GM20000 (cell line): ENCODE data around the gene SLC2A9.

Source experiments
- DNase-seq: peaks from one replicate; pipeline ENCODE4 v3.0.0; 2012; ENCODE audit warnings: low spot score
- TF ChIP-seq, protein P1 (sequence below): IDR thresholded peaks from 2 replicates; pipeline ENCODE4 v1.5.1; 2012; ENCODE audit warnings: mild to moderate bottlenecking, control low read depth; ENCODE audit errors: extremely low read depth, missing control alignments

SLC2A9 gene

GRCh38 chr4:9861561-9861960 is 159.7 kb downstream of the SLC2A9 start:
- no peak for DNase-seq
- TF ChIP-seq, protein P1, sequence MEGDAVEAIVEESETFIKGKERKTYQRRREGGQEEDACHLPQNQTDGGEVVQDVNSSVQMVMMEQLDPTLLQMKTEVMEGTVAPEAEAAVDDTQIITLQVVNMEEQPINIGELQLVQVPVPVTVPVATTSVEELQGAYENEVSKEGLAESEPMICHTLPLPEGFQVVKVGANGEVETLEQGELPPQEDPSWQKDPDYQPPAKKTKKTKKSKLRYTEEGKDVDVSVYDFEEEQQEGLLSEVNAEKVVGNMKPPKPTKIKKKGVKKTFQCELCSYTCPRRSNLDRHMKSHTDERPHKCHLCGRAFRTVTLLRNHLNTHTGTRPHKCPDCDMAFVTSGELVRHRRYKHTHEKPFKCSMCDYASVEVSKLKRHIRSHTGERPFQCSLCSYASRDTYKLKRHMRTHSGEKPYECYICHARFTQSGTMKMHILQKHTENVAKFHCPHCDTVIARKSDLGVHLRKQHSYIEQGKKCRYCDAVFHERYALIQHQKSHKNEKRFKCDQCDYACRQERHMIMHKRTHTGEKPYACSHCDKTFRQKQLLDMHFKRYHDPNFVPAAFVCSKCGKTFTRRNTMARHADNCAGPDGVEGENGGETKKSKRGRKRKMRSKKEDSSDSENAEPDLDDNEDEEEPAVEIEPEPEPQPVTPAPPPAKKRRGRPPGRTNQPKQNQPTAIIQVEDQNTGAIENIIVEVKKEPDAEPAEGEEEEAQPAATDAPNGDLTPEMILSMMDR = no peak

DNA sequence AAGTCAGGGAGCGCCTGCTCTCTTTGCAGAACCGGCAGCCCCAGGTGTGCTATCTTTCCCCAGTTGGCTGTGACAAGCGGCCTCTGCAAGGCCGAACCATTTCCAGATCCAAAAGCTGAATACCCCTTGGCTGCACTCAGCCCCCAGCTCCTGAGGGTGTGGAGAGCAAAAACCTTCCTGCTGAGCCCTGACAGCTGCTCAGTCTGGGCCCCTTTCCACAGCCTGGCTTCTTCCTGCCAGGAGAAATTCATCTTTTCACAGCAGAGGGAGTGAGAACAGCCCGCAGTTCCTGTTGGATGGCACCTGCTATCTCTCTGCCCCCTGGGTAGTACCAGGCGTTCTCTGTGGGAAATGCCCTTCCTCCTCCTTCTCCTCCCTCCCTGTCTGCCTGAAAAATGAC is 161.5 kb downstream of the SLC2A9 start:
- DNase-seq = no peak
- TF ChIP-seq, protein P1 = no peak

DNA sequence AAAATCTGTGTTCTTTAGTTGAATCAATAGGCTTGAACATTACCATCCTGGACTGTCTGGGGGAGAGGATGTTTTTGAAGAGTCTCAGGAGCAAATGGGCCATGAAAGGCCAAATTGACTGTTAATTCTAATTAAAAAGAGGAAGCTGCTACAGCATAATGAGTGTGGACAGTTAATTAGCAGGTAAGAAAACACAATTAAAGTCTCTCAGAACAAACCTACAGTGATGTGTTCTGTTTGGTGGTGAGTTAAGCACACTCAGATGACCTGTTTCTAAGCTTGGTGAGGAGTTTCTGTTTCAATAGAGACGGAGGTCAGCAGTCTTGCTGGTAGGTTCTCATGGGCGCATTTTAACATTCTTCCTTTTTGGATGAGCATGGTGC is 171.8 kb downstream of the SLC2A9 start:
- no peak for DNase-seq
- TF ChIP-seq, protein P1 = no peak

DNA sequence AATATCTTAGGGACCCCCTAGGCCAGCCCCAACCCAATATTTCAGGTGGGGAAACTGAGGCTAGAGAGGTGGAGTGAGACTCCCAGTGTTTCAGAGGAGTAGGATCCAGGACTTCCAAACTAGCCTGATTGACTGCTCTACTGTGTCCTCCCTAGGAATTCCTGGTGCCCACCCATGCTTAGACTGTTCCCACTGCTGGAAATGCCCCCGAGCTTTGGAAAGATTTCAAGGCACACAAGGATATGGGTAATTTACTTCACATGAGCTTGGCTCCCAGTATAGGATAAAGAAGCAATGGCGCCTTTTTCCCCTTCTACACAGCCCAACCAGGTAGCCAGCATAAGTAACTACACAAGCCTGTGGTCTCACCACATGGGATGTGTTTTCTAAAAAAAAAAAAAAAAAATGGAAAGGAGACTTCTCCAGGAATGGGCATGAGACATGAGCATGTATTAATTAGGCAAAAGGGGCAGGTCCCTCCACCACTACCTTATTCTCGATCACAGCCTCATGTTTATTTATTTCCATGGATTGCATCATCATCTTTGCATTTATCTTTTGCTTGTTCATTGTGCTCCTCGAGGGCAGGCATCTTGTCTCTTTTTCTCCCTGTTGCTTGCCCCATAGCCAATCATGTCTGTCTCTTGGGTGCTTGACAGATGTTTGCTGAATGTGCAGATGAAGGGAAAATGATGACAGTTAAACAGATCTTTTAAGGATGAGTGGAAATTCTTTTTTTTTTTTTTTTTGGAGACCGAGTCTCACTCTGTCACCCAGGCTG is 173.1 kb downstream of the SLC2A9 start:
- TF ChIP-seq, protein P1 = no peak

DNA sequence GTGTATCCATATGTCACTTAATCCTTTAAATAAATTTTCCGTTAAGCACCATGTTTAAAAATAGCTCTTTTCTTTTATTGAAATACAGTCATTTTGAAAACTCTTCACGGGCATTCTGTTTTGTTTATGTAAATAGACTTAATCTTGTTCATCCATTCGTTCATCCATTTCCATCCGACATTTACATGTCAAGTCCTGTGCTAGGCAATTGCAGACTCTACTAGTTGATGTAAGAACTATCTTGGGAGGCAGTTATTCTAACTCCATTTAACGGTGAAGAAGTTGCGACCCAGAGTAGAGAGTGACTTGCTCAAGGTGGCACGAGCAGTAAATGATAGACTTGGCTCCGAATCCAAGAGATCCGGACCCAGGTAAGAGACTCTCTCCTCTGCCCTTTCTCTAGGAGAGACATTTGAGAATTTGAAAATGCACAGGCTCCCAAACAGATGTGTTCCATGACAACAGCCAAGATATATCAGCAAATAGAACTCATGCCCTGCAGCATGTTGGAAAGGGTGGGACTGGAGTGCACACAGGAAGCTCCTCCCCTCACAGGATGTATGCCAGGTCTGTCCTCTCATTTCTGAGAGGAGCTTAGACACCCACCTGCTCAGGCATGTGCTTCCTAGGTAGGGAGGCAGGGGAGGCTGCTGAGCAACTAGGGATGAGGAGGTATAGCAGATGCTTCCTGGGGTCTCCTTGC is 175.4 kb downstream of the SLC2A9 start:
- TF ChIP-seq, protein P1 = no peak
- DNase-seq = no peak

More for the DNA sequence above, 173.1 kb downstream of the SLC2A9 start:
- no peak for DNase-seq

- DNase-seq = no peak
- TF ChIP-seq, protein P1 = no peak
Observed at GRCh38 chr4:9841072-9841471, 180.2 kb downstream of the SLC2A9 start.

DNA sequence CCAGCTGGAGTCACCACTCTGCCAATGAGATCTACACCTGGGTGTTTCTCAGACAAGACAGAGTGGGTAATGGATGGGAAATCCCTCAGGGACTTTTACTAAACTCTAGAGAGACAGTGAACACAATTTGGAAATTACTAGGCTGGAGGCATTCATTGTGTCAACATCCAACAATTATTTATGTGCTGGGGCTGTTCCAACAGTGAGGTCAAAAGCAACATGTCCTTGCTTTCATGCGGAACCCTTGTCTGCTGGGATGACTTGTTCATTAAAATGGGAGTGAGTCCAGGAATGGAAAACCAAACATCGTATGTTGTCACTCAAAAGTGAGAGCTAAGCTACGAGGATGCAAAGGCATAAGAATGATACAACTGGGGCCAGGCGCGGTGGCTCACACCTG is 185.9 kb downstream of the SLC2A9 start:
- DNase-seq = no peak
- TF ChIP-seq, protein P1 = no peak
